Esophagus muscularis mucosa (tissue), 3 donors: ENCODE measurements around the gene CCNL1.

Experiments
- CTCF ChIP-seq, 3 experiments: fragments of 200-600 bp in 2 of 3; fragments of 450-650 bp in 1 of 3; sonication (generic) in 2 of 3; IDR thresholded peaks; one replicate each; pipeline ENCODE4 v1.5.1; 2017 to 2019; ENCODE audit warnings: antibody characterized with exemption in 3 of 3, mild to moderate bottlenecking in 2 of 3, moderate library complexity in 1 of 3
- POLR2AphosphoS5 ChIP-seq, 2 donors: sonication (generic); formaldehyde crosslinking; IDR thresholded peaks; one replicate each; pipeline ENCODE4 v1.6.1; 2017; ENCODE audit warnings: antibody characterized with exemption in 2 of 2

DNA sequence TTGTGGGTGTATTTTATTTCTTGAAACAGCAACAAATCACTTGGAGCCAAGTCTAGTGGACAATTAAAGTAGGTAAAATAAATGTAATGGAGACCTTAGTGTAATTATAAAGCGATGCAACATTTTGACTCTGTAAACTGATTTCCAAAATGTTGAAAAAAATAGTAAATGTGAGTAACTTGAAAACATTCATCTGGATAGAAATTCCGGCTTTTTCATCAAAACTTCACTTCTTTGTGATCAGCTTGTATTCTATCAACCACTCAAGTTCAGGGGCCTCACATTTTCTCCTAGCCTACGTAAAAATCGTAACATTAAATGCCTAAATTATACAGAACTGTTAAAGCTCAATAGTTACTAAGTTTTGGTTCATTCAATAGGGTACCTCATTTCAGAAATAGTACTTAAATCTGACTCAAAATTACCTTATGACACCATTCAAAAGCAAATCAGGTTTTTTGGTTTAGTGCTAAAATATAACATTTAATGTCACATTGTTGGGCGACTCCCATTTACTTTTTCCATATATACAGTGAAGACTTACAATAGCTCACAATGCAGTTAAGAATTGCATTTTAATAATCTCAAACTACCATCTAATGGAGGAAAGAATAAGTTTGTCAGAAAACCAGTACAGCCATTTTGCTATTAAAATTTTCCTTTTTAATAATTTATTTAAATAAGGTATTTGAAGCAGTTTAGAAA lies 12.7 kb downstream of the CCNL1 start:
- TF ChIP-seq POLR2AphosphoS5 (IDR thresholded peaks at IDR 0.05) (no peak), CTCF (IDR thresholded peaks at IDR 0.05) (no peak)
